GM12873 (cell line): ENCODE data around the gene FUT7.

Source experiments
- TF ChIP-seq, protein P1 (sequence below): IDR thresholded peaks from 2 replicates; pipeline ENCODE4 v1.5.1; 2012; ENCODE audit warnings: low read depth, mild to moderate bottlenecking, moderate library complexity, low read length, control low read depth; ENCODE audit not compliant: insufficient read depth; ENCODE audit errors: missing control alignments

FUT7 gene

DNA sequence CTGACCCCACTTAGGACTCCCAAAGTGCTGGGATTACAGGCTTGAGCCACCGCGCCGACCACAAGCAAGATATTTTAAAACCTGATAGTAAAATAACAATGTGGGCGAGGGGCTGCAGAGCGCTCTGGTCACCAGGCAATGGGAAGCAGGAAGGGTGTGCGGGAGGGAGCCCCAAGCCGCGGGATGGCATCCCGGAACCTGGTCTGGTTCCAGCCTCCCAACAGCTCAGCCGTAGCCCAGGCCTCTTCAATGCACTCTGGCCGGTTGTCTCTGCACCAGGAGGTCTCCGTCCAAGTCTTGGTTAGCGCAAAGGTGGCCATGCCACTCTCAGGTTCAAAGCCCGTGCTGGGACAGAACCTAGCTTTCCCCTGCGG lies 44.7 kb upstream of the FUT7 start:
- TF ChIP-seq, protein P1, sequence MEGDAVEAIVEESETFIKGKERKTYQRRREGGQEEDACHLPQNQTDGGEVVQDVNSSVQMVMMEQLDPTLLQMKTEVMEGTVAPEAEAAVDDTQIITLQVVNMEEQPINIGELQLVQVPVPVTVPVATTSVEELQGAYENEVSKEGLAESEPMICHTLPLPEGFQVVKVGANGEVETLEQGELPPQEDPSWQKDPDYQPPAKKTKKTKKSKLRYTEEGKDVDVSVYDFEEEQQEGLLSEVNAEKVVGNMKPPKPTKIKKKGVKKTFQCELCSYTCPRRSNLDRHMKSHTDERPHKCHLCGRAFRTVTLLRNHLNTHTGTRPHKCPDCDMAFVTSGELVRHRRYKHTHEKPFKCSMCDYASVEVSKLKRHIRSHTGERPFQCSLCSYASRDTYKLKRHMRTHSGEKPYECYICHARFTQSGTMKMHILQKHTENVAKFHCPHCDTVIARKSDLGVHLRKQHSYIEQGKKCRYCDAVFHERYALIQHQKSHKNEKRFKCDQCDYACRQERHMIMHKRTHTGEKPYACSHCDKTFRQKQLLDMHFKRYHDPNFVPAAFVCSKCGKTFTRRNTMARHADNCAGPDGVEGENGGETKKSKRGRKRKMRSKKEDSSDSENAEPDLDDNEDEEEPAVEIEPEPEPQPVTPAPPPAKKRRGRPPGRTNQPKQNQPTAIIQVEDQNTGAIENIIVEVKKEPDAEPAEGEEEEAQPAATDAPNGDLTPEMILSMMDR, result no peak

DNA sequence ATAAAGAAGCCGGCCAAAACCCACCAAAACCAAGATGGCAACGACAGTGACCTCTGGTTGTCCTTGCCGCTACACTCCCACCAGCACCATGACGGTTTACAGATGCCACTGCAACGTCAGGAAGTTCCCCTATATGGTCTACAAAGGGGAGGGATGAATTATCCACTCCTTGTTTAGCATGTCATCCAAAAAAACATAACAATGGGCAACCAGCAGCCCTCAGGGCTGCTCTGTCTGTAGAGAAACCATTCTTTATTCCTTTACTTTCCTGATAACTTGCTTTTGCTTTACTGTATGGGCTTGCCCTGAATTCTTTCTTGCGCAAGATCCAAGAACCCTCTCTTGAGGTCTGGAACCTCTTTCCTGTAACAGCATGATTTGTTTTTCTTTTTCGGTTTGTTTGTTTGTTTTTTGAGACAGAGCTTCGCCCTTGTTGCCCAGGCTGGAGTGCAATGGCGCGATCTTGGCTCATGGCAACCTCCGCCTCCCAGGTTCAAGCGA lies 43.4 kb upstream of the FUT7 start:
- TF ChIP-seq, protein P1, result no peak

DNA sequence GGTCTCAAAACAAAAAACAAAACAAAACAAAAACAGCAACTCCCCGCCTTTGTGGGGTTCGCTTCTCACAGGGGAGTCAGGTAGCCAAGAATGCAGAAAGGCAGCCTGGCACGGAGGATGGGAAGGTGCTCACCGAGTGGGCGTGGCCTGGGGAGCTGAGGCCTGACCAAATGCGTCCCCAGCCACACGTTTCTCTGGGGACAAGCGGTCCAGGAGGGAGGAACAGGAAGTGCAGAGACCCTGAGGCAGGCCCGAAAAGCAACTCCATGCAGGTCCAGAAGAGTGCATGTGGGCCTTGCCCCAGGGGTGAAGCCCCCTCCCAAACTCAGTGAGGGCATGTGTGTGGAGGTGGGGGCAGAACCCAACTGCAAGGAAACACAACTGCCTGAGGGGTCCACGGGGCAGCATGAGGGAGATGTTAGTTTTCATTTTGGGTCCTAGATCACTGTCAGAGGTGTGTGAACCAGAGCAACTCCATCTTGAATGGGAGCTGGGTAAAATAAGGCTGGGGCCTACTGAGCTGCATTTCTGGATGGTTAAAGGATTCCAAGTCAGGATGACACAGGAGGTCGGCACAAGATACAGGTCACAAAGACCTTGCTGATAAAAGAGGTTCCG lies 42.9 kb upstream of the FUT7 start:
- TF ChIP-seq, protein P1, result no peak

DNA sequence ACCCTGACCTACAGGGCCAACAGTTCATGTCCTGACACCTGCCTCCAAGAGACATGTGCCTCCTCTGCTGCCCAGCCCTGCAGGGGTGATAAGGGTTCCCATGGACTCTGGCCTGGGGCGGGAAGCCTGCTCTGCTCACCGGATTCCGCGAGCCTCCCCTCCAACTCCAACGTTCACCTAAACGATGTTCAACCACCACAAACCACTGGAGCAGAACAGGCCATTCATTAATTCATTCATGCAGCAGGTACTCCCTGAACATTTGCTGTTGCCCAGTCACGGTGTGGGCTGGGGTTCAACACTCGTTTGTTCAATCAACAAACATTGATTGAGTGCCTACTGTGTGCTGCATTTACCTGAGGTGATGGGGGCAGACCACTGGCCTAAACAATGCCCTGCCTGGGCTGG lies 42.1 kb upstream of the FUT7 start:
- TF ChIP-seq, protein P1, result no peak

DNA sequence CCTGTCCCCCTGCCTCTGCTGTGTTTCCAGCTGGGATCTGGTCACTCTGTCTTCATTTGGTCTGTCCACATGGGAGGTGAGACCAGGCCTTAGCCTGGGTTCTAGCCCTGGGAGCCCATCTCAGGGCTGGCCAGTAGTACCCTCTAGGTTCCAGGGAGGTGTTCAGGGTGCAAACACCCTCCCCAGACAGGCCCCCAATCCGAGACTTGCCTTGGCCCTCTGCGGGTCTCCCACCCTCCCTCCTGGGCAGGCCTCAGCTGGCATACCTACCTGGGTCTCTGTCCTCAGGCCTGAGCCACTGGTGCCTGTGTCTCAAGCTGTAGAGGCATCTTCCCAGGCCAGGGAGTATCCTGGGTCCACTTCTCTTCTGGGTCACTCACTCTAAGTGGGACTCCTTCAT lies 39.4 kb upstream of the FUT7 start:
- TF ChIP-seq, protein P1, result no peak

DNA sequence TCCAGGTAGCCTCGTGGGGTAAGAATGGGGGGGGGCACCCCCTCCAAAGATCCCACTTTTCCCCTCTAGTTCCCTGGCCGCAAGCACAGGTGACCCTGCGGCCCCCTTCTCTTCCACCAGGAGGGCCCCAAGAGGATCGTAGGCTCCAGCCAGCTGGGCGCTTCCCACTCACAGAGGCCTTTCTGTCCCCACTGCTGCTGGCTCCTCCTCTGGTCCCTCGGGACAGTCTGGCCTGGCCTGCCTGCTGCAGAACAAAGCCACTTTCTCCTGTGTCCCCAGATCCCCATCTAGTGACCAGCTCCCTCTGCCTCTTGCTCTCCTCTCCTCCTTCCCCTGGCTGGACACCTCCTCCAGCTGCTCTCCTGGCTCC lies 39.0 kb upstream of the FUT7 start:
- TF ChIP-seq, protein P1, result no peak

DNA sequence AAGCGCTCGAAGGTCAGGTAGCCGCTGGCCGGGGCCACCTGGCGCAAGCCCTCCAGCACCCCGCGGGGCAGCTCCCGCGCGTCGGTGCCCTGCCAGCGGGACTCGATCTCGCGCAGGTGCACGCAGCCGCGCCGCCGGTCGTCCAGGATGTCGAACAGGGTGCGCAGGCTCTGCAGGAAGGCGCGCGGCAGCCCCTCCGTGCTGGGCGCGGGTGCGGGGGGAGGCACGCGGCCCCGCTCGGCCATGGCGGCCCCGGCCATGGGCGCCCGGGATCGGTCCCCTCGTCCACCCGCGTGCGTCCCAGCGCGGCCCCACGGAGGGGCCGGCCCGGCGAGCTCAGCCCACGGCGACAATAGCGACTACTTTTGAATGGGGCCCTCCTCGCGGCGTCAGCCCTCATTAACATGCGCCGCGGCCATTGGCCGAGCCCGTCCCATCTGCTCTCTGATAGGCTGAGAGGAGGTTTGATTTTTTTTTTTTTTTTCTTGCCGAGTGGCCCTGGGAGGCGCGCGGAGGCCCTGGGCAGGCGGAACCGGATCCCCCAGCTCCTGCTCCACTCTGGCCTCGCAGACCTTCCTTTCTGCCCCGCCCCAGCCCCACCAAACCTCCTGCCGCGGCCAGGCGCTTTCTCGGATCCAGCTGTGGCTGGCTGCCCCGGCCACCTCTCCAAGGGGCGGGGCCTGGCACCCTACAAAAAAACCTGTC lies 38.5 kb upstream of the FUT7 start, which contains the start of gene SAPCD2:
Gene SAPCD2, minus strand, starts transcription at position 357 of the 705 bp plus-strand sequence. Its CDS starts 97 bp downstream, at position 260.
- TF ChIP-seq, protein P1, result no peak
